SK-N-SH (cell line): ENCODE results near the gene SYDE1. TPM values are rescaled to one million over a fixed set of nuclear protein-coding genes. Genes with fewer than 3 reads are reported as not detected.

ENCODE experiments used
- CTCF ChIA-PET: fragments of 300-600, 350-600 bp; formaldehyde crosslinking; extraction: SDS; loops from one replicate; lab custom pipeline; 2021; lab: Yijun Ruan, JAX
- POLR2A ChIA-PET: fragments of 350-600 bp; sonication (Branson Sonifier 250); formaldehyde crosslinking; extraction: SDS; loops from one replicate; lab custom pipeline; 2020; ENCODE audit warnings: antibody characterized with exemption, inconsistent platforms; lab: Yijun Ruan, JAX
- DNase-seq: peaks from one replicate; pipeline ENCODE4 v3.0.0; 2012
- H2AFZ ChIP-seq: fragments of 200-600 bp; sonication (generic); 2 replicates; pipeline ENCODE4 v1.8.1; 2016; ENCODE audit warnings: antibody characterized with exemption, mild to moderate bottlenecking, low read depth
- H3F3A ChIP-seq: fragments of 200-600 bp; sonication (generic); replicated peaks from 2 replicates; pipeline ENCODE3; 2016; ENCODE audit warnings: antibody characterized with exemption, mild to moderate bottlenecking; ENCODE audit not compliant: insufficient read depth
- H3K27ac ChIP-seq, 2 experiments: fragments of 200-500 bp in 1 of 2; fragments of 200-600 bp in 1 of 2; sonication (Bioruptor generic) in 1 of 2; sonication (generic), shearing (Covaris generic) in 1 of 2; 2 replicates each; pipeline versions ENCODE4 v1.5.1 to v1.6.1; 2014 to 2016; ENCODE audit warnings: low read depth in 2 of 2, inconsistent platforms in 1 of 2, low read length in 1 of 2, mild to moderate bottlenecking in 1 of 2, mixed read lengths in 1 of 2
- H3K27me3 ChIP-seq: fragments of 200-600 bp; sonication (generic), shearing (Covaris generic); 2 replicates; pipeline ENCODE4 v1.6.1; 2016; ENCODE audit warnings: mixed run types; ENCODE audit not compliant: insufficient read depth
- H3K36me3 ChIP-seq, 2 experiments: fragments of 200-500 bp in 1 of 2; fragments of 200-600 bp in 1 of 2; sonication (Bioruptor generic) in 1 of 2; sonication (generic) in 1 of 2; replicated peaks in 1 of 2; 2 replicates each; pipeline versions ENCODE3 to v1.5.1; 2014 to 2016; ENCODE audit warnings: low read length in 1 of 2, mild to moderate bottlenecking in 1 of 2; ENCODE audit not compliant: insufficient read depth in 2 of 2, control insufficient read depth in 1 of 2
- H3K4me1 ChIP-seq, 2 experiments: fragments of 200-500 bp in 1 of 2; fragments of 200-600 bp in 1 of 2; sonication (Bioruptor generic) in 1 of 2; sonication (generic), shearing (Covaris generic) in 1 of 2; 2 replicates each; pipeline versions ENCODE4 v1.5.1 to v1.6.1; 2014 to 2016; ENCODE audit warnings: low read depth in 1 of 2, low read length in 1 of 2, mixed run types in 1 of 2; ENCODE audit not compliant: insufficient read depth in 2 of 2, control insufficient read depth in 1 of 2
- H3K4me2 ChIP-seq: fragments of 200-600 bp; sonication (generic), shearing (Covaris generic); 2 replicates; pipeline ENCODE4 v1.6.1; 2017; ENCODE audit warnings: mixed run types
- H3K4me3 ChIP-seq, 2 experiments: fragments of 200-500 bp in 1 of 2; fragments of 200-600 bp in 1 of 2; sonication (Bioruptor generic) in 1 of 2; sonication (generic), shearing (Covaris generic) in 1 of 2; 2 replicates each; pipeline versions ENCODE4 v1.5.1 to v1.8.1; 2014 to 2016; ENCODE audit warnings: low read depth in 2 of 2, inconsistent platforms in 1 of 2, low read length in 1 of 2, mild to moderate bottlenecking in 1 of 2, mixed read lengths in 1 of 2, moderate library complexity in 1 of 2
- H3K79me2 ChIP-seq: fragments of 200-600 bp; sonication (generic); 2 replicates; pipeline ENCODE4 v1.8.1; 2017; ENCODE audit warnings: mild to moderate bottlenecking; ENCODE audit not compliant: insufficient read depth
- H3K9ac ChIP-seq: fragments of 200-600 bp; sonication (generic); 2 replicates; pipeline ENCODE4 v1.6.1; 2017; ENCODE audit warnings: mixed run types
- H3K9me2 ChIP-seq: fragments of 200-600 bp; sonication (generic); 2 replicates; pipeline ENCODE4 v1.6.1; 2017; ENCODE audit warnings: mixed run types
- H3K9me3 ChIP-seq: fragments of 200-600 bp; sonication (generic); 2 replicates; pipeline ENCODE4 v1.6.1; 2017; ENCODE audit warnings: mixed run types, mild to moderate bottlenecking, moderate library complexity
- H4K20me1 ChIP-seq: fragments of 200-600 bp; sonication (generic); 2 replicates; pipeline ENCODE4 v1.6.1; 2017; ENCODE audit warnings: mild to moderate bottlenecking, mixed run types; ENCODE audit not compliant: insufficient read depth
- CTCF ChIP-seq: fragments of 200-600 bp; sonication (generic); IDR thresholded peaks from 2 replicates; pipeline ENCODE4 v1.6.1; 2017; ENCODE audit warnings: antibody characterized with exemption, mild to moderate bottlenecking, moderate library complexity
- ELF1 ChIP-seq: IDR thresholded peaks from 2 replicates; pipeline ENCODE4 v1.4.0; 2012
- EP300 ChIP-seq, 2 experiments: IDR thresholded peaks; 2 replicates each; pipeline versions ENCODE4 v1.4.0 to v1.6.1; 2012; ENCODE audit warnings: borderline replicate concordance in 1 of 2, low read depth in 1 of 2, low read length in 1 of 2
- EZH2phosphoT487 ChIP-seq: fragments of 200-600 bp; sonication (generic); IDR thresholded peaks from 2 replicates; pipeline ENCODE4 v1.6.1; 2017; ENCODE audit warnings: low read depth, mixed run types, mild to moderate bottlenecking, antibody characterized with exemption, moderate library complexity, borderline replicate concordance
- NFIC ChIP-seq: IDR thresholded peaks from 2 replicates; pipeline ENCODE4 v1.4.0; 2012; ENCODE audit warnings: borderline replicate concordance
- NRF1 ChIP-seq: IDR thresholded peaks from 2 replicates; pipeline ENCODE4 v1.6.1; 2012; ENCODE audit warnings: low read depth, mild to moderate bottlenecking, low read length
- POLR2AphosphoS5 ChIP-seq: IDR thresholded peaks from 2 replicates; pipeline ENCODE4 v1.6.1; 2012; ENCODE audit warnings: low read depth, low read length
- RAD21 ChIP-seq: IDR thresholded peaks from 2 replicates; pipeline ENCODE4 v1.6.1; 2012; ENCODE audit warnings: mild to moderate bottlenecking, low read length
- RCOR1 ChIP-seq: fragments of 150-350 bp; IDR thresholded peaks from 2 replicates; pipeline ENCODE4 v1.6.1; 2017; ENCODE audit warnings: antibody characterized with exemption, low read length
- RXRA ChIP-seq: IDR thresholded peaks from 2 replicates; pipeline ENCODE4 v1.4.0; 2012; ENCODE audit warnings: low read depth, mild to moderate bottlenecking, borderline replicate concordance
- TCF12 ChIP-seq: IDR thresholded peaks from 2 replicates; pipeline ENCODE4 v1.4.0; 2012
- USF1 ChIP-seq: IDR thresholded peaks from 2 replicates; pipeline ENCODE4 v1.4.0; 2012; ENCODE audit warnings: low read depth, borderline replicate concordance
- USF2 ChIP-seq: fragments of 150-350 bp; IDR thresholded peaks from 2 replicates; pipeline ENCODE4 v1.6.1; 2017; ENCODE audit warnings: antibody characterized with exemption, low read length, low read depth, borderline replicate concordance
- ZBTB33 ChIP-seq: IDR thresholded peaks from 2 replicates; pipeline ENCODE4 v1.4.0; 2012; ENCODE audit warnings: low read depth, borderline replicate concordance
- WGBS: methylation state at CpG from one replicate; pipeline ENCODE4 v1.1.6; 2017; ENCODE audit warnings: low lambda C conversion rate; 5-methylcytosine and 5-hydroxymethylcytosine counted together
- polyA plus RNA-seq, 3 experiments: library from polyadenylated mRNA; depleted of rRNA; stranded (reverse); fragments of >200 nt; gene quantifications; 2 replicates each; pipeline ENCODE4 v1.2.3, GENCODE V29; 2012

Gene SYDE1
- polyA plus RNA-seq, 1 of the 3 experiments (the other 2 are of a cell fraction): 44.1 TPM

GRCh38 chr19:15104411-15104810 is 2.8 kb upstream of the SYDE1 start:
- POLR2A ChIA-PET: no interaction called here
- no peak for TF ChIP-seq EZH2phosphoT487
- TF ChIP-seq NFIC: no peak
- no peak for TF ChIP-seq RCOR1
- TF ChIP-seq ELF1: no peak
- no peak for TF ChIP-seq CTCF
- no peak for TF ChIP-seq POLR2AphosphoS5
- TF ChIP-seq RXRA: no peak
- no peak for TF ChIP-seq EP300 (IDR thresholded peaks at IDR 0.05; ENCODE audit: borderline replicate concordance in 1 of 2, low read depth in 1 of 2, low read length in 1 of 2)
- TF ChIP-seq ZBTB33: no peak
- no peak for TF ChIP-seq USF1
- TF ChIP-seq USF2: no peak
- no peak for TF ChIP-seq TCF12
- TF ChIP-seq NRF1: no peak
- TF ChIP-seq RAD21: no peak
- Histone ChIP-seq H3K9me2 (no peaks in the 10 kb centered on the region), H3K4me2 (no peak overlapping the region), H3F3A (no peaks in the 10 kb centered on the region), H2AFZ (no peak overlapping the region), H3K36me3 (peaks cover 2 to 4% of the 10 kb centered on the region in 2 experiments), H3K79me2 (peaks cover 22% of the 10 kb centered on the region), H3K27me3 (peaks cover under 1% of the 10 kb centered on the region; the same call in 1 of the 2 replicates), H3K4me1 (peaks cover 0 to 9% of the 10 kb centered on the region in 2 experiments; a peak in 1 of 4 replicates), H3K27ac (no peak overlapping the region), H3K9ac (no peak overlapping the region), H4K20me1 (no peaks in the 10 kb centered on the region), H3K4me3 (no peak overlapping the region), H3K9me3 (no peaks in the 10 kb centered on the region)
- CTCF ChIA-PET: interaction anchor here (3.2 kb wide), 1 partner anchor 12 kb away, joined by 13 read pairs; no protein-coding TSS in a partner anchor
- no peak for DNase-seq
- 0% methylated on average over 1 of the region's 1 CpG for WGBS
